ENCODE measurements around the gene EEFSEC. TPM values are rescaled to one million over a fixed set of nuclear protein-coding genes. Genes with fewer than 3 reads are reported as not detected.
A peak's percentile ranks its signal among the peaks of the same experiment; 100 is the strongest.

Gene EEFSEC
- total and polyA plus RNA-seq, 2 of the 8 experiments (the other 6 are each of a cell fraction or from before 2014, with no cell fraction given) = 13.1 to 19.8 TPM

DNA sequence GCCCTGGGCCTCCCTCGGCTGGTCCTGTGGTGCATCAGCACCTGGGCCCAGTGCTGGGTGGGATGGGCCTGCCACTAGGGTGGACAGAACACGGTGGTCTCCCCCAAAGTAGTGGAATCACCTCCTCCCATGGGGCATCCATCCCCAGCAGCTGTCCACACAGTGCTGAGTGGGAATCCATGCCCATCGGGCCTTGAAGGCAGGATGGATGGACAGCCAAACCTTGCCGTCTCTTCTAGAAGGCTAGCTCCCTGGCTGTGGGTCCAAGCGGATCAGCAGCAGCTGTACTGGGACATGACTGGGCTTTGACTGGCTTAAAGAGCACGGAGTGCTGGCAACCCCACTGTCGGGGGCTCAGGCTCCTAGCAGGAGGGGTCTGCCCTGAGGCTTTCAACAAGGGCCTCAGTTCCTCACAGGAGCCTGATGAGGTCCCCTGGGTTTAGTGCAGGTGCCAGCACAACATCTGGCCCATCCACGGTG lies 189.5 kb downstream of the EEFSEC start:
- Histone ChIP-seq H3K27me3 (replicated peaks in 1 of 4; ENCODE audit: control insufficient read depth in 3 of 4, extremely low read depth in 1 of 4, insufficient read depth in 3 of 4, low read length in 3 of 4) (no peaks in the 10 kb centered on the region), H2AK5ac (ENCODE audit: low read depth, low read length) (no peak overlapping the region), H3K18ac (ENCODE audit: extremely low read depth, low read length) (no peak overlapping the region), H4K8ac (ENCODE audit: extremely low read depth, insufficient read depth, low read length) (no peak overlapping the region), H3K14ac (ENCODE audit: insufficient read length) (no peak overlapping the region), H2BK120ac (replicated peaks; ENCODE audit: low read depth, low read length) (no peak overlapping the region), H3K9ac (replicated peaks in 1 of 4; ENCODE audit: extremely low read depth in 1 of 4, low read depth in 3 of 4, low read length in 3 of 4) (no peak overlapping the region), H3K79me1 (ENCODE audit: low read depth, low read length) (no peaks in the 10 kb centered on the region), H3K4me2 (ENCODE audit: insufficient read depth in 1 of 2, low read depth in 2 of 2, low read length in 2 of 2) (no peak overlapping the region), H3K79me2 (ENCODE audit: control insufficient read depth in 1 of 2, insufficient read depth in 2 of 2, low read length in 2 of 2) (no peaks in the 10 kb centered on the region), H2BK20ac (ENCODE audit: low read length) (no peak overlapping the region), H3K27ac (ENCODE audit: low read depth, low read length) (no peak overlapping the region), H3K36me3 (ENCODE audit: control insufficient read depth in 2 of 4, insufficient read depth in 4 of 4, low read length in 3 of 4) (no peaks in the 10 kb centered on the region), H4K5ac (ENCODE audit: insufficient read length, low read depth, low read length) (no peak overlapping the region), H3K4me1 (replicated peaks in 1 of 4; ENCODE audit: control insufficient read depth in 3 of 4, insufficient read depth in 4 of 4, low read length in 3 of 4) (no peaks in the 10 kb centered on the region; a peak in 1 of 7 replicates), H2BK5ac (ENCODE audit: low read depth, low read length) (0 out of 2 replicates have a peak overlapping the region, but pooled peaks have one; percentile 15), H3K23ac (ENCODE audit: insufficient read length) (no peak overlapping the region), H2AFZ (ENCODE audit: low read length) (no peak overlapping the region), H2BK15ac (ENCODE audit: low read length) (no peak overlapping the region), H3K56ac (replicated peaks; ENCODE audit: insufficient read length, low read depth, low read length) (no peak overlapping the region), H3K4me3 (ENCODE audit: extremely low read depth in 1 of 4, insufficient read depth in 2 of 4, low read depth in 3 of 4, low read length in 4 of 4) (no peak overlapping the region), H4K20me1 (replicated peaks in 1 of 2; ENCODE audit: control insufficient read depth in 1 of 2, insufficient read depth in 2 of 2, low read length in 2 of 2) (no peaks in the 10 kb centered on the region), H3K9me3 (ENCODE audit: insufficient read depth in 2 of 2, low read depth in 1 of 2, low read length in 1 of 2) (no peaks in the 10 kb centered on the region), H3K23me2 (ENCODE audit: low read depth, low read length) (no peaks in the 10 kb centered on the region), H2BK12ac (ENCODE audit: low read depth, low read length) (no peak overlapping the region), H4K91ac (replicated peaks; ENCODE audit: insufficient read length, low read length) (no peak overlapping the region), H3K4ac (replicated peaks; ENCODE audit: insufficient read length, low read depth, low read length) (no peak overlapping the region)
- DNase-seq (ENCODE audit: low read depth in 1 of 2, low spot score in 2 of 2) (no peak), FAIRE-seq (no peak)
- WGBS, 2 experiments (ENCODE audit: extremely low coverage in 1 of 2, insufficient coverage in 1 of 2, insufficient read length in 1 of 2, insufficient replicate concordance in 2 of 2, low coverage in 1 of 2, low lambda C conversion rate in 2 of 2, missing lambda C conversion rate in 1 of 2) = 96% methylated on average over 8 of the region's 8 CpGs; no CpG with 5 or more reads in 1 of the 2 experiments
- TF ChIP-seq BACH1 (IDR thresholded peaks at IDR 0.05; ENCODE audit: low read length) (no peak), TBP (IDR thresholded peaks at IDR 0.05; ENCODE audit: low read depth, low read length) (no peak), SIX5 (IDR thresholded peaks at IDR 0.05; ENCODE audit: low read depth, low read length) (no peak)
- ChIA-PET POLR2A (ENCODE audit: partially characterized antibody) (no interaction called here), CTCF (ENCODE audit: partially characterized antibody) (interaction anchor here (0.7 to 2.3 kb wide), 3 partner anchors 66 to 476 kb away, joined by 3 to 5 read pairs (median 3); no protein-coding TSS in a partner anchor)
